K562 (cell line): ENCODE results near the gene RNF13. TPM values are rescaled to one million over a fixed set of nuclear protein-coding genes. Genes with fewer than 3 reads are reported as not detected.

Experiments used
- ATAC-seq: fragments of 200-7000 bp; cut with Tn5 transposase; 3 replicates; pipeline ENCODE4 v1.9.1; 2020; ENCODE audit warnings: moderate library complexity
- BruUV-seq: library from RNA; stranded (reverse); fragments of 400-500 nt; replicated peaks from 2 replicates; lab custom pipeline; 2021; lab: Mats Ljungman, UMichigan
- CTCF ChIA-PET: fragments of 300-600 bp; formaldehyde crosslinking; extraction: SDS; loops from one replicate; lab custom pipeline; 2021; ENCODE audit warnings: low intra/inter-chr PET ratio; lab: Yijun Ruan, JAX
- POLR2A ChIA-PET: fragments of 300-600, 350-650 bp; sonication (Branson Sonifier 250); formaldehyde crosslinking; extraction: SDS; loops from one replicate; lab custom pipeline; 2021; ENCODE audit warnings: antibody characterized with exemption, inconsistent platforms; lab: Yijun Ruan, JAX
- DNase-seq, 4 experiments: peaks; one replicate each; pipeline versions ENCODE4 v3.0.0 to v3.0.0-alpha.2; 2011 to 2018; ENCODE audit warnings: low spot score in 3 of 4, mixed read lengths in 3 of 4; ENCODE audit errors: extremely low read depth in 1 of 4
- FAIRE-seq: peaks from 2 replicates; lab custom pipeline; 2011; peaks lifted over from hg19 to GRCh38; lab: Jason Lieb, UNC
- H2AFZ ChIP-seq: 2 replicates; pipeline ENCODE4 v1.6.0; 2011; ENCODE audit warnings: low read depth, low read length, control low read depth, inconsistent platforms
- H3K27ac ChIP-seq: fragments of 200-600 bp; 3 replicates; pipeline ENCODE4 v1.8.0; 2011; ENCODE audit warnings: low read depth, mild to moderate bottlenecking, control low read depth, inconsistent platforms, low read length, moderate library complexity, mixed read lengths; ENCODE audit errors: extremely low read depth
- H3K27me3 ChIP-seq, 2 experiments: fragments of 300-600 bp in 1 of 2; 2 replicates in 1 of 2; 3 replicates in 1 of 2; pipeline versions ENCODE4 v1.6.0 to v1.8.0; 2011; ENCODE audit warnings: inconsistent platforms in 2 of 2, low read length in 2 of 2, mild to moderate bottlenecking in 1 of 2, mixed read lengths in 1 of 2, moderate library complexity in 1 of 2; ENCODE audit not compliant: control insufficient read depth in 2 of 2, insufficient read depth in 2 of 2
- H3K36me3 ChIP-seq: fragments of 300-600 bp; 3 replicates; pipeline ENCODE4 v1.8.0; 2011; ENCODE audit warnings: mild to moderate bottlenecking, low read length, inconsistent platforms; ENCODE audit not compliant: control insufficient read depth, insufficient read depth
- H3K4me1 ChIP-seq, 2 experiments: fragments of 200-600 bp in 1 of 2; replicated peaks in 1 of 2; 2 replicates in 1 of 2; 3 replicates in 1 of 2; pipeline versions ENCODE4 v1.5.1 to v1.8.0; 2011; ENCODE audit warnings: inconsistent platforms in 2 of 2, low read length in 2 of 2, mild to moderate bottlenecking in 1 of 2, mixed read lengths in 1 of 2, moderate library complexity in 1 of 2; ENCODE audit not compliant: control insufficient read depth in 2 of 2, insufficient read depth in 2 of 2
- H3K4me2 ChIP-seq: 2 replicates; pipeline ENCODE4 v1.6.1; 2011; ENCODE audit warnings: low read length, control low read depth, inconsistent platforms, mixed read lengths; ENCODE audit not compliant: insufficient read depth
- H3K4me3 ChIP-seq: fragments of 200-600 bp; sonication (generic), shearing (Covaris generic); 2 replicates; pipeline ENCODE4 v1.5.1; 2016; ENCODE audit warnings: control low read depth, inconsistent platforms
- H3K79me2 ChIP-seq: fragments of 200-600 bp; 3 replicates; pipeline ENCODE4 v1.8.0; 2011; ENCODE audit warnings: low read length, inconsistent platforms; ENCODE audit not compliant: control insufficient read depth, insufficient read depth
- H3K9ac ChIP-seq, 2 experiments: 2 replicates each; pipeline versions ENCODE4 v1.6.0 to v1.6.1; 2011; ENCODE audit warnings: low read depth in 2 of 2, low read length in 2 of 2, control low read depth in 1 of 2, inconsistent platforms in 1 of 2, mild to moderate bottlenecking in 1 of 2, mixed read lengths in 1 of 2; ENCODE audit not compliant: insufficient read depth in 1 of 2
- H3K9me1 ChIP-seq: one replicate; pipeline ENCODE4 v1.6.0; 2011; ENCODE audit warnings: inconsistent platforms, mild to moderate bottlenecking, low read length, moderate library complexity; ENCODE audit not compliant: control insufficient read depth, insufficient read depth
- H3K9me3 ChIP-seq: replicated peaks from 2 replicates; pipeline ENCODE4 v1.5.1; 2011; ENCODE audit warnings: low read depth, low read length, inconsistent platforms; ENCODE audit not compliant: control insufficient read depth, insufficient read depth
- H4K20me1 ChIP-seq: replicated peaks from 2 replicates; pipeline ENCODE4 v1.6.1; 2011; ENCODE audit warnings: low read length, inconsistent platforms, mixed read lengths; ENCODE audit not compliant: control insufficient read depth, insufficient read depth
- ATF2 ChIP-seq: sonication (generic); formaldehyde crosslinking; IDR thresholded peaks from 2 replicates; pipeline ENCODE4 v1.8.1; 2022; ENCODE audit warnings: missing genetic modification reagents
- EWSR1 ChIP-seq: fragments of 450-650 bp; IDR thresholded peaks from 2 replicates; pipeline ENCODE4 v1.6.1; 2018; ENCODE audit warnings: borderline replicate concordance, mild to moderate bottlenecking, low read depth, moderate library complexity; ENCODE audit not compliant: partially characterized antibody
- MLX ChIP-seq, 2 experiments: fragments of 450-650 bp in 1 of 2; sonication (generic) in 1 of 2; formaldehyde crosslinking; conservative IDR thresholded peaks; 2 replicates each; pipeline versions ENCODE4 v1.4.0 to v1.8.1; 2020 to 2022; ENCODE audit warnings: mild to moderate bottlenecking in 1 of 2, missing genetic modification reagents in 1 of 2
- PCBP2 ChIP-seq: fragments of 200-400 bp; formaldehyde crosslinking; IDR thresholded peaks from 2 replicates; pipeline ENCODE4 v1.6.1; 2018; ENCODE audit warnings: low read length, low read depth, mild to moderate bottlenecking, moderate library complexity; ENCODE audit not compliant: poor library complexity, severe bottlenecking
- SMC3 ChIP-seq: conservative IDR thresholded peaks from 2 replicates; pipeline ENCODE4 v1.6.1; 2011; ENCODE audit warnings: low read depth, low read length, improper control_type of control experiment; ENCODE audit not compliant: insufficient read depth
- TARDBP ChIP-seq: fragments of 450-650 bp; IDR thresholded peaks from 2 replicates; pipeline ENCODE4 v1.6.1; 2016
- ZC3H8 ChIP-seq: fragments of 450-650 bp; IDR thresholded peaks from 2 replicates; pipeline ENCODE4 v1.6.1; 2017
- ZNF444 ChIP-seq: fragments of 250-450 bp; sonication (Bioruptor Pico); IDR thresholded peaks from 2 replicates; pipeline ENCODE4 v1.4.0; 2020; ENCODE audit warnings: mild to moderate bottlenecking, moderate library complexity
- ZNF445 ChIP-seq: fragments of 250-450 bp; sonication (Bioruptor Pico); IDR thresholded peaks from 2 replicates; pipeline ENCODE4 v1.4.0; 2020; ENCODE audit warnings: low read depth, mild to moderate bottlenecking, moderate library complexity
- ZNF57 ChIP-seq: fragments of 450-650 bp; formaldehyde crosslinking; IDR thresholded peaks from 2 replicates; pipeline ENCODE4 v1.4.0; 2020; ENCODE audit warnings: mild to moderate bottlenecking, moderate library complexity
- WGBS: fragments of 100-300 bp; shearing (Covaris generic); methylation state at CpG from one replicate; pipeline ENCODE4 v1.1.6; 2016; ENCODE audit warnings: low coverage, mixed read lengths; ENCODE audit not compliant: insufficient coverage; ENCODE audit errors: missing lambda C conversion rate; 5-methylcytosine and 5-hydroxymethylcytosine counted together
- in situ Hi-C: fragments of 300-500 bp; cut with MboI; formaldehyde crosslinking; loops from 4 replicates; pipeline ENCODE4 v1.15.0; 2018; ENCODE audit warnings: inconsistent platforms, mixed read lengths
- intact Hi-C: fragments of 100-400 bp; cut with micrococcal nuclease; formaldehyde crosslinking; loops from 2 replicates; pipeline ENCODE4 v1.14.2; 2022
- polyA plus RNA-seq, 8 experiments: library from polyadenylated mRNA; depleted of rRNA in 4 of 8; stranded (reverse) in 5 of 8; unstranded in 3 of 8; fragments of >200 nt; fragmentation: Nextera tagmentation in 2 of 8; fragmentation: Illumina TruSeq in 1 of 8; extraction: Ambion mirVana in 2 of 8; extraction: Trizol in 1 of 8; gene quantifications; 2 replicates each; pipeline versions ENCODE4 v1.2.1 to v1.2.3, GENCODE V29; 2011 to 2014; ENCODE audit warnings: inconsistent platforms in 1 of 8, missing spikeins in 1 of 8
- total RNA-seq, 7 experiments: library from RNA; depleted of rRNA in 6 of 7; stranded (reverse); fragments of >200 nt in 6 of 7; fragmentation: Illumina TruSeq in 2 of 7; extraction: Trizol in 2 of 7; gene quantifications; 2 replicates each; pipeline versions ENCODE4 v1.2.1 to v1.2.3, GENCODE V29; 2011 to 2021; ENCODE audit warnings: low replicate concordance in 1 of 7
- TF ChIP-seq, protein P1 (sequence below), 2 experiments: fragments of 450-650 bp; formaldehyde crosslinking in 1 of 2; IDR thresholded peaks; 2 replicates each; pipeline versions ENCODE4 v1.4.0 to v1.6.1; 2014 to 2020; ENCODE audit warnings: mild to moderate bottlenecking in 2 of 2, borderline replicate concordance in 1 of 2, low read depth in 1 of 2

RNF13 gene
- total and polyA plus RNA-seq, 9 of the 15 experiments (the other 6 are each of a cell fraction or from before 2014, with no cell fraction given), result 12.7 to 35.8 (median 18.9) TPM

GRCh38 chr3:149967086-149967685, 154.2 kb downstream of the RNF13 start:
- Histone ChIP-seq H3K9ac (no peak overlapping the region), H3K4me3 (no peak overlapping the region), H4K20me1 (no peaks in the 10 kb centered on the region), H3K4me2 (no peak overlapping the region), H3K9me3 (no peaks in the 10 kb centered on the region), H3K79me2 (no peaks in the 10 kb centered on the region), H3K27ac (no peak overlapping the region), H3K36me3 (no peaks in the 10 kb centered on the region), H2AFZ (no peak overlapping the region), H3K9me1 (no peaks in the 10 kb centered on the region), H3K27me3 (peaks cover 6 to 12% of the 10 kb centered on the region in 2 experiments; a peak in 3 of 5 replicates), H3K4me1 (peaks cover 0 to 18% of the 10 kb centered on the region in 2 experiments; a peak in 3 of 5 replicates)
- no TSS peak for BruUV-seq
- 3% methylated on average over 9 of the region's 9 CpGs for WGBS
- DNase-seq (peak; percentile 19 to 44 (median 26)), ATAC-seq (peak; percentile 55), FAIRE-seq (peak; percentile 85)
- in situ Hi-C loops (loop anchor here (25.0 kb wide), 1 partner anchor 545 kb away; no protein-coding TSS in a partner anchor), intact Hi-C loops (loop anchor here (1.0 to 2.0 kb wide), 3 partner anchors 217 to 528 kb away; no protein-coding TSS in a partner anchor)
- ChIA-PET POLR2A (no interaction called here), CTCF (interaction anchor here (1.2 to 2.1 kb wide), 5 partner anchors 216 to 529 kb away, joined by 4 to 20 read pairs (median 8); no protein-coding TSS in a partner anchor)
- TF ChIP-seq MLX (CRISPR knock-in tag; conservative IDR thresholded peaks at IDR 0.05) (no peak), ATF2 (CRISPR knock-in tag) (no peak), ZNF445 (CRISPR knock-in tag) (no peak), ZNF444 (no peak), EWSR1 (no peak), SMC3 (0 out of 2 replicates have a peak, but pooled peaks have one; percentile 17), ZNF57 (no peak), TARDBP (no peak), ZC3H8 (no peak), PCBP2 (no peak)
- TF ChIP-seq, protein P1, sequence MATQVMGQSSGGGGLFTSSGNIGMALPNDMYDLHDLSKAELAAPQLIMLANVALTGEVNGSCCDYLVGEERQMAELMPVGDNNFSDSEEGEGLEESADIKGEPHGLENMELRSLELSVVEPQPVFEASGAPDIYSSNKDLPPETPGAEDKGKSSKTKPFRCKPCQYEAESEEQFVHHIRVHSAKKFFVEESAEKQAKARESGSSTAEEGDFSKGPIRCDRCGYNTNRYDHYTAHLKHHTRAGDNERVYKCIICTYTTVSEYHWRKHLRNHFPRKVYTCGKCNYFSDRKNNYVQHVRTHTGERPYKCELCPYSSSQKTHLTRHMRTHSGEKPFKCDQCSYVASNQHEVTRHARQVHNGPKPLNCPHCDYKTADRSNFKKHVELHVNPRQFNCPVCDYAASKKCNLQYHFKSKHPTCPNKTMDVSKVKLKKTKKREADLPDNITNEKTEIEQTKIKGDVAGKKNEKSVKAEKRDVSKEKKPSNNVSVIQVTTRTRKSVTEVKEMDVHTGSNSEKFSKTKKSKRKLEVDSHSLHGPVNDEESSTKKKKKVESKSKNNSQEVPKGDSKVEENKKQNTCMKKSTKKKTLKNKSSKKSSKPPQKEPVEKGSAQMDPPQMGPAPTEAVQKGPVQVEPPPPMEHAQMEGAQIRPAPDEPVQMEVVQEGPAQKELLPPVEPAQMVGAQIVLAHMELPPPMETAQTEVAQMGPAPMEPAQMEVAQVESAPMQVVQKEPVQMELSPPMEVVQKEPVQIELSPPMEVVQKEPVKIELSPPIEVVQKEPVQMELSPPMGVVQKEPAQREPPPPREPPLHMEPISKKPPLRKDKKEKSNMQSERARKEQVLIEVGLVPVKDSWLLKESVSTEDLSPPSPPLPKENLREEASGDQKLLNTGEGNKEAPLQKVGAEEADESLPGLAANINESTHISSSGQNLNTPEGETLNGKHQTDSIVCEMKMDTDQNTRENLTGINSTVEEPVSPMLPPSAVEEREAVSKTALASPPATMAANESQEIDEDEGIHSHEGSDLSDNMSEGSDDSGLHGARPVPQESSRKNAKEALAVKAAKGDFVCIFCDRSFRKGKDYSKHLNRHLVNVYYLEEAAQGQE (IDR thresholded peaks at IDR 0.05; ENCODE audit: borderline replicate concordance), result peak; percentile 44; the same call in 1 of the 2 replicates
- TF ChIP-seq, protein P1 (CRISPR knock-in tag; IDR thresholded peaks at IDR 0.05; ENCODE audit: low read depth), result no peak
